GM10248 (cell line): Measurements from ENCODE around the gene SMPD3.

Experiments used
- CTCF ChIA-PET: fragments of 300-600 bp; sonication (Branson Sonifier 250); formaldehyde crosslinking; extraction: SDS; loops from one replicate; lab custom pipeline; 2021; ENCODE audit warnings: antibody characterized with exemption; lab: Yijun Ruan, JAX
- POLR2A ChIA-PET: fragments of 350-650 bp; sonication (Branson Sonifier 250); formaldehyde crosslinking; extraction: SDS; loops from one replicate; lab custom pipeline; 2020; ENCODE audit warnings: antibody characterized with exemption; lab: Yijun Ruan, JAX
- DNase-seq: peaks from one replicate; pipeline ENCODE4 v3.0.0; 2012; ENCODE audit errors: extremely low spot score
- CTCF ChIP-seq: IDR thresholded peaks from 2 replicates; pipeline ENCODE4 v1.5.1; 2012; ENCODE audit warnings: mild to moderate bottlenecking, low read depth; ENCODE audit errors: extremely low read depth, missing control alignments, control extremely low read depth

The SMPD3 gene

DNA sequence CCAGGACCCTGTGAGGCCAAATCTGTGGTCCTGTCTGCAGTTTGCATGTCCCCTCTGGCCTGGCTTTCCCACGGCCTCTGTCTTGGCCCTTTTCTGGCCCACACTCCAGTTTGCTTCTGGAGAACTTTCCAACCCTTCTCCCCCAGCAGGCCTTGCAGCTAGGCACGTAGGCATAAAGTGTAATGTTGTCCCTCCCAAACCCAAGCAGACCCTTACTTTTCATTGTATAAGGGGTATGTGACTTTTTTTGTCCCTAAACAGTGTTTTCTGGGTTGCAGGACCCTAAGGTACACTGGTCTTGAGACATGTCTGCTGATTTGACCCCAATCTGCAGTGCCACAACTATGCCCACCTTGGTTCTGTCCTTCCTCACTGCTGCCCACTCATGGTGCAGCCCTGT is 15.6 kb upstream of the SMPD3 start:
- TF ChIP-seq CTCF, result no peak
- POLR2A ChIA-PET, result no interaction called here
- CTCF ChIA-PET, result interaction anchor here (1.1 to 1.6 kb wide), 4 partner anchors 11 to 65 kb away, joined by 4 to 5 read pairs (median 4); partner anchors contain the start of gene SMPD3
- DNase-seq, result no peak

- CTCF ChIA-PET, result no interaction called here
- DNase-seq, result no peak
These were observed 11.8 kb upstream of the SMPD3 start for GRCh38 chr16:68460067-68460466.

DNA sequence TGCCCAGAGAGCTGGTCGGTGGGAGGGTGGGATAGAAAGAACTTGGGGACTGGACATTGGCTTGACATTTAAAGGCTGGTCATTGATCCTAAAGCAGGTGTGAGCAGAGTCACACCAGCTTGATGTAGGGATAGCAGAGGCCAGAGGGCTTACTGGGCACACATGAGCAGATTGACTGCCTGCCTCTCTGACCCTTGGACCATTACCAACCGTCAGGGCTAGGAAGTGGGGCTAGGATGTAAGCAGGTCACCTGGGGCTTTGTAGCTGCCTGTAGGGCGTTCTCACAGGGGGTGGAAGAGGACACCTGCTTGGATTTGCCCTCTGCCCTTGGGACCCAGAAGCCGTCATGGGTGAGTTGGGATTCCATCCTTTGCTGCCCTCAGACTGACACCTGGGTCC is 11.1 kb upstream of the SMPD3 start:
- ChIA-PET CTCF (interaction anchor here (1.0 kb wide), 1 partner anchor 52 kb away, joined by 3 read pairs; no protein-coding TSS in a partner anchor), POLR2A (no interaction called here)
- no peak for DNase-seq

More at GRCh38 chr16:68460067-68460466, 11.8 kb upstream of the SMPD3 start:
- POLR2A ChIA-PET, result no interaction called here
- no peak for TF ChIP-seq CTCF

DNA sequence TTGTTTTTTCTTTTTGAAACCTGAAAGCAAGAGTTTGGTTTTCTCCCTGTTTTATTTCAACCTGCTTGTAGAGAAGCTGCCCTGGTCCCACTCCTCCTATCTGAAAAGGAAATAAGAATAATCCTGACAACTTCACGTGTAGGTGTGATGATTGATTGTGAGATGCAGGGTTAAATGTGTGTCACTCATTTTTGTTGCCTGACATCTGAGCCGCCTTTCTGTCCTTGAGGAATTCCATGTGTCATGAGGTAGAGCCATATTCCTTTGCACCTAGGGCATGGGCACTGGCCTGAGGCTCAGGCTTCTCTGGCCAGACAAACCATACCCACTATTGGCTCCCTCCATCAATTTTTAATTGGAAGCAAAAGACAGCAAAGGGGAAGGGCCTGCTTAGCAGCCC is 10.2 kb upstream of the SMPD3 start:
- CTCF ChIA-PET, result interaction anchor here (0.9 to 1.0 kb wide), 2 partner anchors 53 to 63 kb away, joined by 3 read pairs; no protein-coding TSS in a partner anchor
- DNase-seq, result no peak
- no peak for TF ChIP-seq CTCF
- POLR2A ChIA-PET, result no interaction called here

More for the DNA sequence above, 11.1 kb upstream of the SMPD3 start:
- no peak for TF ChIP-seq CTCF

DNA sequence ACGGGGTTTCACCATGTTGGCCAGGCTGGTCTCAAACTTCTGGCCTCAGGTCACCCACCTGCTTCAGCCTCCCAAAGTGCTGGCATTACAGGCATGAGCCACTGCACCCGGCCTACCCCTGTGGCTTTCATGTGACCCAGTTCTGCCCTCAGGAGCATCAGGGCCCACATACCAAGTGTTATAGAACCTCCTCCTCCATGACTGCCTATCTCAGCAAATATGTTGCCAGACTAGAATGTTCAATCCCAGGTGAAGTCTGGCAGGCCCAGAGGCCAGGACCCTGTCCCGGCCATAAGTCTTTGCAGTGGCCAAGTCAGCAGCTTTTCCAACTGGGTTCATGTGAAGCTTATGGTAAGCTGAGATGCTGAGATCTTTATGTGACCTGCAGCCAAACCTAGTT is 9.8 kb upstream of the SMPD3 start:
- no peak for DNase-seq
- no peak for TF ChIP-seq CTCF
- ChIA-PET CTCF (interaction anchor here (0.9 to 1.0 kb wide), 2 partner anchors 10 to 63 kb away, joined by 3 to 4 read pairs; partner anchors contain the start of gene SMPD3), POLR2A (no interaction called here)

GRCh38 chr16:68455631-68456030 is 7.3 kb upstream of the SMPD3 start:
- no peak for TF ChIP-seq CTCF
- CTCF ChIA-PET, result interaction anchor here (1.3 to 2.1 kb wide), 4 partner anchors 10 to 66 kb away, joined by 4 to 6 read pairs (median 4); no protein-coding TSS in a partner anchor
- POLR2A ChIA-PET, result no interaction called here
- no peak for DNase-seq

DNA sequence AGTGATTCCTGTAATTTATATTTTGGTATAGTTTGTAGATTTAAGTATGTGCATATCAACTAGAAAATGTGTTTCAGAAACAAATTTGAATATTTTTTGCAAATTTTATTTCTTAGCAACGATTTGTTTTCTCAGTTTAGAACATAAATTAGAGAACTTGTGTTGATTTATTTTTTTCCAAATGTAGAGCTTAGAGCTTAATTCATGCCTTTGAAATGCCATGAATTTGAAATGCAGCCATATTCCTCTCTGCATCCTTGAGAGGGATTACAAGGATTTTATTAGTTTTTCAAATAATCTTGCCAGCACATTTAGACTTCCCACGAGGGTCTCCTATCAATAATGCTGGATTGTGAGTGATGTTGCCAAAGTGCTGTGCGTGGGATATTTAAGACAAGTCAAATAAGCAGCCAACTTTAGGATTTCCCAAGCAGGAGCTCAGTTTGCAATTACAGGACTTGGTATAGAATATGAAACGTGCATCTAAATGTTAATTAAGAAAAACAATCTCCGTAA is 6.7 kb upstream of the SMPD3 start:
- no peak for DNase-seq
- CTCF ChIA-PET, result interaction anchor here (1.2 to 2.1 kb wide), 5 partner anchors 14 to 59 kb away, joined by 3 to 6 read pairs (median 5); no protein-coding TSS in a partner anchor
- TF ChIP-seq CTCF, result no peak
- POLR2A ChIA-PET, result no interaction called here
